Measurements from ENCODE around the gene FBXO44.

Gene FBXO44

GRCh38 chr1:11620405-11620804 is 34.3 kb upstream of the FBXO44 start:
- no peaks in the 10 kb centered on the region for H3K27me3 ChIP-seq (ENCODE audit: control insufficient read depth, insufficient read depth, low read length)
- no peaks in the 10 kb centered on the region for H3K4me1 ChIP-seq (ENCODE audit: control insufficient read depth, low read depth, low read length)
- no peak overlapping the region for H3K27ac ChIP-seq (ENCODE audit: low read length)
- H3K36me3 ChIP-seq (ENCODE audit: control insufficient read depth, low read depth, low read length), result no peaks in the 10 kb centered on the region
- no peak overlapping the region for H3K9ac ChIP-seq (ENCODE audit: low read length)
- no peak overlapping the region for H3K4me3 ChIP-seq (ENCODE audit: low read length)
- no peaks in the 10 kb centered on the region for H3K9me3 ChIP-seq (ENCODE audit: control insufficient read depth, low read depth, low read length)

- H3K36me3 ChIP-seq (ENCODE audit: control insufficient read depth, low read depth, low read length), result no peaks in the 10 kb centered on the region
- H3K4me1 ChIP-seq (ENCODE audit: control insufficient read depth, low read depth, low read length), result no peaks in the 10 kb centered on the region
- H3K9ac ChIP-seq (ENCODE audit: low read length), result no peak overlapping the region
- H3K27ac ChIP-seq (ENCODE audit: low read length), result no peak overlapping the region
- no peak overlapping the region for H3K4me3 ChIP-seq (ENCODE audit: low read length)
- no peaks in the 10 kb centered on the region for H3K9me3 ChIP-seq (ENCODE audit: control insufficient read depth, low read depth, low read length)
- no peaks in the 10 kb centered on the region for H3K27me3 ChIP-seq (ENCODE audit: control insufficient read depth, insufficient read depth, low read length)
These were observed 33.8 kb upstream of the FBXO44 start for GRCh38 chr1:11620924-11621323.

GRCh38 chr1:11622398-11622797 is 32.3 kb upstream of the FBXO44 start:
- Histone ChIP-seq H3K27me3 (ENCODE audit: control insufficient read depth, insufficient read depth, low read length) (no peaks in the 10 kb centered on the region), H3K4me3 (ENCODE audit: low read length) (no peak overlapping the region), H3K4me1 (ENCODE audit: control insufficient read depth, low read depth, low read length) (no peaks in the 10 kb centered on the region), H3K9ac (ENCODE audit: low read length) (no peak overlapping the region), H3K36me3 (ENCODE audit: control insufficient read depth, low read depth, low read length) (no peaks in the 10 kb centered on the region), H3K9me3 (ENCODE audit: control insufficient read depth, low read depth, low read length) (no peaks in the 10 kb centered on the region), H3K27ac (ENCODE audit: low read length) (no peak overlapping the region)

GRCh38 chr1:11623702-11624101 is 31.0 kb upstream of the FBXO44 start:
- Histone ChIP-seq H3K4me3 (ENCODE audit: low read length) (no peak overlapping the region), H3K4me1 (ENCODE audit: control insufficient read depth, low read depth, low read length) (no peaks in the 10 kb centered on the region), H3K27ac (ENCODE audit: low read length) (no peak overlapping the region), H3K9me3 (ENCODE audit: control insufficient read depth, low read depth, low read length) (no peaks in the 10 kb centered on the region), H3K36me3 (ENCODE audit: control insufficient read depth, low read depth, low read length) (no peaks in the 10 kb centered on the region), H3K9ac (ENCODE audit: low read length) (no peak overlapping the region), H3K27me3 (ENCODE audit: control insufficient read depth, insufficient read depth, low read length) (no peaks in the 10 kb centered on the region)

GRCh38 chr1:11626551-11626950 is 28.1 kb upstream of the FBXO44 start:
- H3K4me3 ChIP-seq (ENCODE audit: low read length), result no peak overlapping the region
- H3K27ac ChIP-seq (ENCODE audit: low read length), result no peak overlapping the region
- H3K4me1 ChIP-seq (ENCODE audit: control insufficient read depth, low read depth, low read length), result no peaks in the 10 kb centered on the region
- H3K27me3 ChIP-seq (ENCODE audit: control insufficient read depth, insufficient read depth, low read length), result no peaks in the 10 kb centered on the region
- no peak overlapping the region for H3K9ac ChIP-seq (ENCODE audit: low read length)
- H3K36me3 ChIP-seq (ENCODE audit: control insufficient read depth, low read depth, low read length), result no peaks in the 10 kb centered on the region
- H3K9me3 ChIP-seq (ENCODE audit: control insufficient read depth, low read depth, low read length), result no peaks in the 10 kb centered on the region

GRCh38 chr1:11628767-11629166 is 25.9 kb upstream of the FBXO44 start:
- Histone ChIP-seq H3K36me3 (ENCODE audit: control insufficient read depth, low read depth, low read length) (no peaks in the 10 kb centered on the region), H3K4me3 (ENCODE audit: low read length) (no peak overlapping the region), H3K4me1 (ENCODE audit: control insufficient read depth, low read depth, low read length) (no peaks in the 10 kb centered on the region), H3K27ac (ENCODE audit: low read length) (no peak overlapping the region), H3K9me3 (ENCODE audit: control insufficient read depth, low read depth, low read length) (no peaks in the 10 kb centered on the region), H3K9ac (ENCODE audit: low read length) (no peak overlapping the region), H3K27me3 (ENCODE audit: control insufficient read depth, insufficient read depth, low read length) (no peaks in the 10 kb centered on the region)

GRCh38 chr1:11629184-11630016 is 25.3 kb upstream of the FBXO44 start:
- Histone ChIP-seq H3K9ac (ENCODE audit: low read length) (no peak overlapping the region), H3K27me3 (ENCODE audit: control insufficient read depth, insufficient read depth, low read length) (no peaks in the 10 kb centered on the region)

GRCh38 chr1:11634365-11635192 is 20.1 kb upstream of the FBXO44 start:
- Histone ChIP-seq H3K4me3 (ENCODE audit: low read length) (no peak overlapping the region), H3K27me3 (ENCODE audit: control insufficient read depth, insufficient read depth, low read length) (no peaks in the 10 kb centered on the region), H3K4me1 (ENCODE audit: control insufficient read depth, low read depth, low read length) (no peaks in the 10 kb centered on the region), H3K9me3 (ENCODE audit: control insufficient read depth, low read depth, low read length) (no peaks in the 10 kb centered on the region), H3K27ac (ENCODE audit: low read length) (no peak overlapping the region), H3K36me3 (ENCODE audit: control insufficient read depth, low read depth, low read length) (no peaks in the 10 kb centered on the region), H3K9ac (ENCODE audit: low read length) (no peak overlapping the region)

More at GRCh38 chr1:11629184-11630016, 25.3 kb upstream of the FBXO44 start:
- Histone ChIP-seq H3K4me3 (ENCODE audit: low read length) (no peak overlapping the region), H3K36me3 (ENCODE audit: control insufficient read depth, low read depth, low read length) (no peaks in the 10 kb centered on the region), H3K4me1 (ENCODE audit: control insufficient read depth, low read depth, low read length) (no peaks in the 10 kb centered on the region), H3K27ac (ENCODE audit: low read length) (no peak overlapping the region), H3K9me3 (ENCODE audit: control insufficient read depth, low read depth, low read length) (no peaks in the 10 kb centered on the region)

GRCh38 chr1:11638121-11638520 is 16.6 kb upstream of the FBXO44 start:
- Histone ChIP-seq H3K36me3 (ENCODE audit: control insufficient read depth, low read depth, low read length) (no peaks in the 10 kb centered on the region), H3K9ac (ENCODE audit: low read length) (no peak overlapping the region), H3K9me3 (ENCODE audit: control insufficient read depth, low read depth, low read length) (no peaks in the 10 kb centered on the region), H3K27ac (ENCODE audit: low read length) (no peak overlapping the region), H3K4me1 (ENCODE audit: control insufficient read depth, low read depth, low read length) (no peaks in the 10 kb centered on the region), H3K27me3 (ENCODE audit: control insufficient read depth, insufficient read depth, low read length) (no peaks in the 10 kb centered on the region), H3K4me3 (ENCODE audit: low read length) (no peak overlapping the region)

- Histone ChIP-seq H3K9ac (ENCODE audit: low read length) (no peak overlapping the region), H3K4me3 (ENCODE audit: low read length) (no peak overlapping the region), H3K27ac (ENCODE audit: low read length) (no peak overlapping the region), H3K9me3 (ENCODE audit: control insufficient read depth, low read depth, low read length) (no peaks in the 10 kb centered on the region), H3K4me1 (ENCODE audit: control insufficient read depth, low read depth, low read length) (no peaks in the 10 kb centered on the region), H3K27me3 (ENCODE audit: control insufficient read depth, insufficient read depth, low read length) (no peaks in the 10 kb centered on the region), H3K36me3 (ENCODE audit: control insufficient read depth, low read depth, low read length) (no peaks in the 10 kb centered on the region)
These were observed 15.3 kb upstream of the FBXO44 start for GRCh38 chr1:11639372-11639771.

GRCh38 chr1:11640101-11640500 is 14.6 kb upstream of the FBXO44 start:
- Histone ChIP-seq H3K27me3 (ENCODE audit: control insufficient read depth, insufficient read depth, low read length) (no peaks in the 10 kb centered on the region), H3K27ac (ENCODE audit: low read length) (no peak overlapping the region), H3K4me3 (ENCODE audit: low read length) (no peak overlapping the region), H3K9ac (ENCODE audit: low read length) (no peak overlapping the region), H3K36me3 (ENCODE audit: control insufficient read depth, low read depth, low read length) (no peaks in the 10 kb centered on the region), H3K4me1 (ENCODE audit: control insufficient read depth, low read depth, low read length) (no peaks in the 10 kb centered on the region), H3K9me3 (ENCODE audit: control insufficient read depth, low read depth, low read length) (no peaks in the 10 kb centered on the region)
